ENCODE measurements around the gene ZNF84.

- TF ChIP-seq SMARCA5 (IDR thresholded peaks at IDR 0.05) (no peak), NFYA (IDR thresholded peaks at IDR 0.05; ENCODE audit: borderline replicate concordance, low read depth, low read length) (no peak), MTA2 (IDR thresholded peaks at IDR 0.05; ENCODE audit: low read depth) (no peak), EGR1 (IDR thresholded peaks at IDR 0.05; ENCODE audit: borderline replicate concordance in 1 of 2, low read depth in 2 of 2, low read length in 2 of 2) (no peak), ATF3 (IDR thresholded peaks at IDR 0.05; ENCODE audit: borderline replicate concordance, extremely low read depth, low read depth, low read length) (no peak), RCOR1 (conservative IDR thresholded peaks at IDR 0.05; ENCODE audit: low read depth, low read length) (no peak), CTCF (IDR thresholded peaks at IDR 0.05 in 2 of 3, conservative IDR thresholded peaks at IDR 0.05 in 1 of 3; ENCODE audit: control insufficient read depth in 2 of 3, extremely low read depth in 1 of 3, insufficient read depth in 1 of 3, low read depth in 3 of 3, low read length in 3 of 3) (no peak), HDAC2 (IDR thresholded peaks at IDR 0.05) (no peak), ZNF217 (IDR thresholded peaks at IDR 0.05) (no peak), EP300 (IDR thresholded peaks at IDR 0.05; ENCODE audit: borderline replicate concordance in 1 of 2, control insufficient read depth in 1 of 2, low read depth in 2 of 2, low read length in 2 of 2) (no peak), MEF2B (IDR thresholded peaks at IDR 0.05; ENCODE audit: partially characterized antibody, poor library complexity, severe bottlenecking) (no peak), GATAD2B (conservative IDR thresholded peaks at IDR 0.05; ENCODE audit: low read depth) (no peak), POLR2AphosphoS5 (IDR thresholded peaks at IDR 0.05; ENCODE audit: low read length) (no peak)
Observed at GRCh38 chr12:133023566-133023965, 13.7 kb upstream of the ZNF84 start.
